Erythroblast (primary cell): ENCODE results near the gene PRIM2.

Source experiments
- GATA1 ChIP-seq: IDR thresholded peaks from 2 replicates; pipeline ENCODE4 v1.6.1; 2011; ENCODE audit warnings: low read depth, mild to moderate bottlenecking, control low read depth, low read length, moderate library complexity
- POLR2A ChIP-seq: IDR thresholded peaks from 2 replicates; pipeline ENCODE4 v1.6.1; 2011; ENCODE audit warnings: mild to moderate bottlenecking, low read length

GRCh38 chr6:57316581-57317059 is 810 bp upstream of the PRIM2 start:
- no peak for TF ChIP-seq POLR2A
- TF ChIP-seq GATA1: no peak
